Mesenchymal stem cell (in vitro differentiated cells and primary cell): Measurements from ENCODE around the gene KRTAP4-11.
A peak's percentile ranks its signal among the peaks of the same experiment; 100 is the strongest.
"Not testable (repeated sequence)": the region's sequence is repeated elsewhere in the genome, so short reads cannot be mapped to it uniquely, and the experiment has no call there.

Experiments
- DNase-seq: peaks from one replicate; pipeline ENCODE4 v3.0.0-alpha.2; 2013
- H2AFZ ChIP-seq: one replicate; pipeline ENCODE4 v1.6.1; 2013; ENCODE audit warnings: low read depth, mild to moderate bottlenecking, control low read depth, inconsistent platforms, low read length, moderate library complexity
- H2AK5ac ChIP-seq: 2 replicates; pipeline ENCODE4 v1.6.1; 2013; ENCODE audit warnings: low read length, moderate library complexity, mild to moderate bottlenecking, inconsistent platforms; ENCODE audit not compliant: severe bottlenecking
- H2BK120ac ChIP-seq: one replicate; pipeline ENCODE4 v1.6.1; 2013; ENCODE audit warnings: low read depth, mild to moderate bottlenecking, inconsistent platforms, low read length, moderate library complexity
- H2BK12ac ChIP-seq, 2 experiments: one replicate each; pipeline ENCODE4 v1.6.1; 2013; ENCODE audit warnings: inconsistent platforms in 2 of 2, low read length in 2 of 2, mild to moderate bottlenecking in 2 of 2, moderate library complexity in 2 of 2, control low read depth in 1 of 2
- H2BK15ac ChIP-seq: one replicate; pipeline ENCODE4 v1.6.1; 2013; ENCODE audit warnings: mild to moderate bottlenecking, low read depth, inconsistent platforms; ENCODE audit not compliant: poor library complexity, severe bottlenecking
- H2BK5ac ChIP-seq: 2 replicates; pipeline ENCODE4 v1.6.1; 2013; ENCODE audit warnings: low read depth, mild to moderate bottlenecking, low read length, control low read depth, inconsistent platforms; ENCODE audit not compliant: poor library complexity, severe bottlenecking
- H3K14ac ChIP-seq, 2 experiments: one replicate each; pipeline ENCODE4 v1.6.1; 2013; ENCODE audit warnings: inconsistent platforms in 2 of 2, low read length in 2 of 2, control low read depth in 1 of 2, mild to moderate bottlenecking in 1 of 2, moderate library complexity in 1 of 2
- H3K18ac ChIP-seq, 2 experiments: one replicate each; pipeline ENCODE4 v1.6.1; 2013; ENCODE audit warnings: inconsistent platforms in 2 of 2, low read length in 2 of 2, control low read depth in 1 of 2, low read depth in 1 of 2, mild to moderate bottlenecking in 1 of 2
- H3K23ac ChIP-seq, 2 experiments: one replicate each; pipeline ENCODE4 v1.6.1; 2013; ENCODE audit warnings: inconsistent platforms in 2 of 2, low read length in 2 of 2, mild to moderate bottlenecking in 2 of 2, moderate library complexity in 2 of 2, control low read depth in 1 of 2
- H3K27ac ChIP-seq: 2 replicates; pipeline ENCODE4 v1.5.1; 2013; ENCODE audit warnings: mild to moderate bottlenecking, moderate library complexity, low read length, control low read depth, inconsistent platforms; ENCODE audit not compliant: poor library complexity, severe bottlenecking
- H3K27me3 ChIP-seq, 2 experiments: 2 replicates each; pipeline versions ENCODE4 v1.6.1 to v1.7.0; 2013; ENCODE audit warnings: low read length in 2 of 2, mild to moderate bottlenecking in 2 of 2, moderate library complexity in 2 of 2, control low read depth in 1 of 2, inconsistent platforms in 1 of 2; ENCODE audit not compliant: control insufficient read depth in 1 of 2, insufficient read depth in 1 of 2
- H3K36me3 ChIP-seq, 2 experiments: 2 replicates each; pipeline versions ENCODE4 v1.6.1 to v1.7.0; 2013; ENCODE audit warnings: low read length in 2 of 2, control low read depth in 1 of 2, inconsistent platforms in 1 of 2, low read depth in 1 of 2, mild to moderate bottlenecking in 1 of 2; ENCODE audit not compliant: insufficient read depth in 2 of 2, control insufficient read depth in 1 of 2
- H3K4ac ChIP-seq, 2 experiments: one replicate each; pipeline ENCODE4 v1.6.1; 2013; ENCODE audit warnings: inconsistent platforms in 2 of 2, low read length in 2 of 2, mild to moderate bottlenecking in 2 of 2, moderate library complexity in 2 of 2, control low read depth in 1 of 2, low read depth in 1 of 2
- H3K4me1 ChIP-seq: 2 replicates; pipeline ENCODE4 v1.6.1; 2013; ENCODE audit warnings: low read depth, low read length, control low read depth; ENCODE audit not compliant: control insufficient read depth, insufficient read depth
- H3K4me2 ChIP-seq: 2 replicates; pipeline ENCODE4 v1.6.1; 2013; ENCODE audit warnings: low read length, mild to moderate bottlenecking, inconsistent platforms; ENCODE audit not compliant: poor library complexity, severe bottlenecking
- H3K4me3 ChIP-seq, 2 experiments: 2 replicates each; pipeline versions ENCODE4 v1.5.1 to v1.7.0; 2013; ENCODE audit warnings: low read length in 2 of 2, mild to moderate bottlenecking in 2 of 2, control low read depth in 1 of 2, low read depth in 1 of 2; ENCODE audit not compliant: insufficient read depth in 1 of 2
- H3K79me1 ChIP-seq: replicated peaks from 2 replicates; pipeline ENCODE4 v1.6.1; 2013; ENCODE audit warnings: mild to moderate bottlenecking, control low read depth, low read length, inconsistent platforms; ENCODE audit not compliant: poor library complexity, severe bottlenecking
- H3K9ac ChIP-seq: 2 replicates; pipeline ENCODE4 v1.7.0; 2013; ENCODE audit warnings: mild to moderate bottlenecking, low read length, moderate library complexity
- H3K9me3 ChIP-seq: 2 replicates; pipeline ENCODE4 v1.7.0; 2013; ENCODE audit warnings: mild to moderate bottlenecking, low read length; ENCODE audit not compliant: control insufficient read depth
- H4K8ac ChIP-seq: one replicate; pipeline ENCODE4 v1.6.1; 2013; ENCODE audit warnings: inconsistent platforms, mild to moderate bottlenecking, low read length, moderate library complexity
- H4K91ac ChIP-seq: one replicate; pipeline ENCODE4 v1.6.1; 2013; ENCODE audit warnings: mild to moderate bottlenecking, low read length, inconsistent platforms
- WGBS: methylation state at CpG from one replicate; pipeline ENCODE4 v1.1.7; 2013; ENCODE audit warnings: mixed read lengths; 5-methylcytosine and 5-hydroxymethylcytosine counted together

Gene KRTAP4-11

GRCh38 chr17:41108728-41109386 is 9.3 kb downstream of the KRTAP4-11 start:
- H2BK12ac ChIP-seq, H3K9ac ChIP-seq, H3K18ac ChIP-seq, H2AK5ac ChIP-seq, DNase-seq, H3K4me2 ChIP-seq, H2BK15ac ChIP-seq, H3K23ac ChIP-seq, H2AFZ ChIP-seq, H4K8ac ChIP-seq, H3K4ac ChIP-seq, H4K91ac ChIP-seq, H2BK120ac ChIP-seq, H3K79me1 ChIP-seq, H3K27me3 ChIP-seq, H3K9me3 ChIP-seq, H3K36me3 ChIP-seq, H2BK5ac ChIP-seq, H3K14ac ChIP-seq, H3K27ac ChIP-seq, H3K4me1 ChIP-seq: not testable (repeated sequence)
- WGBS, result no CpG with 5 or more reads among the region's 1 CpG
- peak overlapping the region in 1 of 2 experiments; percentile 63 for H3K4me3 ChIP-seq

DNA sequence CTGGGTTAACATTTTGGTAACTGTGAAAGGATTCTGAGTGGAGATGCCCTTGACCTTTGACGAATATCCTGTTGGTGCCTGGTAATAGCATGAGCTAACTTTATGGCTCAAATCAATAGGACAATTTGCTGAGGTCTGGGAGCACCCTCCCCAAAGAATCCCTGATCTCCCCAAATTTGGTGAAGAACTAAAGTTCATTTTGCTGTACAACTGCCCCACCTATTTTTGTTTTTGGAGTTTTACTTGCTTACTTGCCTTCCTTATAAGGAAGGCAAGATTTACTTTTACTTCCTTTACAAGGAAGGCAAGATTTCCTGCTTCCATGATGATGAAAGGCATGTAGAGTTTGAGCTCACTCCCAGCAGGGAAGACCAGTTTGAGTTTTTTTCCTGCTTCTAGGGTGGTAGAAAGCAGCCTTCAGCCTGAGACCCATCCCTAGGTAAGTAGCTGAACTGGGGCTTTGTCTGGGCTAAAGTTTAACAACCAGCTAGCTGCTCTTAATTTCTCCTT is 10.2 kb downstream of the KRTAP4-11 start:
- Histone ChIP-seq H3K9me3 (peaks cover 1% of the 10 kb centered on the region), H3K27me3 (no peaks in the 10 kb centered on the region), H3K4me3 (peak overlapping the region in 1 of 2 experiments; percentile 63), H3K23ac (no peak overlapping the region), H3K27ac (no peak overlapping the region), H3K4me1 (peaks cover 4% of the 10 kb centered on the region), H3K36me3 (no peaks in the 10 kb centered on the region), H2BK12ac (no peak overlapping the region), H2AK5ac (peak overlapping the region; percentile 13), H3K79me1 (no peaks in the 10 kb centered on the region), H3K4ac (no peak overlapping the region), H2BK15ac (no peak overlapping the region), H3K14ac (no peak overlapping the region), H3K9ac (no peak overlapping the region), H2AFZ (no peak overlapping the region), H3K18ac (no peak overlapping the region), H4K8ac (no peak overlapping the region), H2BK5ac (no peak overlapping the region), H2BK120ac (no peak overlapping the region), H4K91ac (no peak overlapping the region), H3K4me2 (no peak overlapping the region)
- no peak for DNase-seq
- WGBS, result 79% methylated on average over 1 of the region's 1 CpG

DNA sequence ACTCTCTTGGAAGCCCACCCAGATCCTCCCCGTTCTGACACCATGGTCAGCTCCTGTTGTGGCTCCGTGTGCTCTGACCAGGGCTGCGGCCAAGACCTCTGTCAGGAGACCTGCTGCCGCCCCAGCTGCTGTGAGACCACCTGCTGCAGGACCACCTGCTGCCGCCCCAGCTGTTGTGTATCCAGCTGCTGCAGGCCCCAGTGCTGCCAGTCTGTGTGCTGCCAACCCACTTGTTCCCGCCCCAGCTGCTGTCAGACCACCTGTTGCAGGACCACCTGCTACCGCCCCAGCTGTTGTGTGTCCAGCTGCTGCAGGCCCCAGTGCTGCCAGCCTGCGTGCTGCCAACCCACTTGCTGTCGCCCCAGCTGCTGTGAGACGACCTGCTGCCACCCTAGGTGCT is 12.8 kb downstream of the KRTAP4-11 start, which contains the start of gene KRTAP4-9:
TSS of gene KRTAP4-9 (plus strand) at position 43 of the 400 bp plus-strand sequence. CDS start at position 43, 0 bp downstream.
- not testable (repeated sequence) for H3K4me3 ChIP-seq, H4K8ac ChIP-seq, H3K4ac ChIP-seq, H3K4me1 ChIP-seq, H4K91ac ChIP-seq, H3K9ac ChIP-seq, H3K36me3 ChIP-seq, H3K27me3 ChIP-seq, H3K14ac ChIP-seq, H2BK15ac ChIP-seq, H3K23ac ChIP-seq, DNase-seq, H2BK5ac ChIP-seq, H3K79me1 ChIP-seq, H3K4me2 ChIP-seq, H3K18ac ChIP-seq, H2AFZ ChIP-seq, H2BK120ac ChIP-seq, H2AK5ac ChIP-seq, H3K9me3 ChIP-seq
- WGBS, result 85% methylated on average over 8 of the region's 10 CpGs
- H3K27ac ChIP-seq, result peak within 1 kb of the TSS; percentile 75
- H2BK12ac ChIP-seq, result peak within 1 kb of the TSS in 1 of 2 experiments; percentile 31

DNA sequence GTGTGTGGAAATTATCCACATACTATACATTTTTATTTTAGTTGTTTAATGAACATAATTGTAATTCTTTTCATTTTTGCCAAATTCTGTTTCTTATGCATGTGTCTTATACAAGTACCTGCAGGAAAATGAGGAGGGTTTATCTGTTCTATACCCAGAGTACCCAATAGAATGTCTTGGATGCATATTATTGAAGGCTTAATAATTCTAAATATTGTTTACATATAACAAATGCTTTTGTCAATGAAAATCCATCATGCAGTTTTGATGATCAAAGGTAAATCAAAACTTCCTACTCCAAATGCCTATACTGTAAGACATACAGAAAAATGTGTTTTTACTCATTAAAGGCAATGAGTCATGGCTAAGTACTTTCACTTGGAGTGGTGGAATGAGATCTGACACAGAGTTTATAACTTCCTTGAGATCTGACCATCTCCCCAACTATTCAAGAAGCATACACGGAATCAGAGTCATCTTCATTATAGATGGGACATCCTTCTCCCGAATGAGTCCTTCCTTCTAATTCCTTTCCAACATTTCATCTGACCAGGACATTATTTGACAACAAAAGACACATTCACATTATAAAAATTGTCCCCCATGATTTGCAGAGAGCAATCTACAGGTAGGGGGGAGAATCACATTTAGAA is 13.7 kb downstream of the KRTAP4-11 start:
- DNase-seq, result peak; percentile 42
- H2BK120ac ChIP-seq, H2AFZ ChIP-seq, H3K79me1 ChIP-seq, H3K36me3 ChIP-seq, H3K4me2 ChIP-seq, H3K14ac ChIP-seq, H4K8ac ChIP-seq, H3K4ac ChIP-seq, H2BK15ac ChIP-seq, H3K4me3 ChIP-seq, H3K27me3 ChIP-seq, H3K18ac ChIP-seq, H2BK5ac ChIP-seq, H3K4me1 ChIP-seq, H2AK5ac ChIP-seq, H4K91ac ChIP-seq, H3K23ac ChIP-seq, H3K9ac ChIP-seq, H3K9me3 ChIP-seq, H2BK12ac ChIP-seq: not testable (repeated sequence)
- peak overlapping the region; percentile 75 for H3K27ac ChIP-seq
- WGBS, result no CpG with 5 or more reads among the region's 2 CpGs
